GM12878 (cell line): ENCODE data around the gene NFATC1.

Experiments
- TF ChIP-seq, protein P1 (sequence below), 3 experiments: IDR thresholded peaks in 2 of 3; conservative IDR thresholded peaks in 1 of 3; 2 replicates each; pipeline ENCODE4 v1.5.1; 2011; ENCODE audit warnings: low read depth in 3 of 3, low read length in 3 of 3, mild to moderate bottlenecking in 3 of 3, control low read depth in 2 of 3, moderate library complexity in 2 of 3, inconsistent platforms in 1 of 3, mixed read lengths in 1 of 3; ENCODE audit not compliant: control insufficient read depth in 2 of 3, insufficient read depth in 1 of 3; ENCODE audit errors: extremely low read depth in 1 of 3
- TF ChIP-seq, protein P2 (sequence below): fragments of 450-650 bp; IDR thresholded peaks from 2 replicates; pipeline ENCODE4 v1.6.1; 2017; ENCODE audit warnings: antibody characterized with exemption, mild to moderate bottlenecking, moderate library complexity

DNA sequence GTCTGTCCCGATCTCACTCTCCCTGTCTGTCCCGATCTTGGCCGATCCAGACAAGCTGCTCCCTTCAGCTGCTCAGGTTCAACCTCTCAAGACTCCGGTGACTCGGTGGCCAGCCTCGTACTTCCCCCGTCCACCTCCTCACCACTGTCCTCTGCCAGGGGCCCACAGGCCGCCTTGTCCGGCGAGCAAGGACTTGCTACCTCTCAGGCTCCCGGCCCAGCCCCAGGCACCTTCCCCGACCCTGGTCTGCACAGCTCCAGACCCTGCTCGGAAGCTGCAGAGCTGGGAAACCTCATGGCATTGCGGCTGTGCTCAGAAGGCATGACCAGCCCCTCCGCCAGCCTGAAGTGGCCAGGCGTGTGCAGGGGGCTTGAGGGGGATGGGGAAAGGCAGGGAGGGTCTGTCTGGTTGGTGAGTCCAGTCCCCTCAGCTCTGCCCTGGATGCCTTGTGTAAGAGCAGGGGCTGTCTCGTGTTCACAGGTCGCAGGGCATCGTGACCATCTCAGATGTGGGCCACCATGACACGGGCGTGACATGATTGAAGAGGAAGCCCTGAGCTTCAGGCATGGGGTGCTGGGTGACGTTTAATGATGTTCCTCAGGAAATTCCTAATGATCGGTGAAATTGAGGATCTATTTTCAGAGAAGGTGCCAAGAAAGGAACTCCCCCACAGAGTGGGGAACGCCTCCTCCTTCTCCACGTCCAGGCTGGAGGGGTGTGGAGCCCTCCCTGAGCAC lies 162.6 kb downstream of the NFATC1 start:
- TF ChIP-seq, protein P1, sequence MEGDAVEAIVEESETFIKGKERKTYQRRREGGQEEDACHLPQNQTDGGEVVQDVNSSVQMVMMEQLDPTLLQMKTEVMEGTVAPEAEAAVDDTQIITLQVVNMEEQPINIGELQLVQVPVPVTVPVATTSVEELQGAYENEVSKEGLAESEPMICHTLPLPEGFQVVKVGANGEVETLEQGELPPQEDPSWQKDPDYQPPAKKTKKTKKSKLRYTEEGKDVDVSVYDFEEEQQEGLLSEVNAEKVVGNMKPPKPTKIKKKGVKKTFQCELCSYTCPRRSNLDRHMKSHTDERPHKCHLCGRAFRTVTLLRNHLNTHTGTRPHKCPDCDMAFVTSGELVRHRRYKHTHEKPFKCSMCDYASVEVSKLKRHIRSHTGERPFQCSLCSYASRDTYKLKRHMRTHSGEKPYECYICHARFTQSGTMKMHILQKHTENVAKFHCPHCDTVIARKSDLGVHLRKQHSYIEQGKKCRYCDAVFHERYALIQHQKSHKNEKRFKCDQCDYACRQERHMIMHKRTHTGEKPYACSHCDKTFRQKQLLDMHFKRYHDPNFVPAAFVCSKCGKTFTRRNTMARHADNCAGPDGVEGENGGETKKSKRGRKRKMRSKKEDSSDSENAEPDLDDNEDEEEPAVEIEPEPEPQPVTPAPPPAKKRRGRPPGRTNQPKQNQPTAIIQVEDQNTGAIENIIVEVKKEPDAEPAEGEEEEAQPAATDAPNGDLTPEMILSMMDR (IDR thresholded peaks at IDR 0.05 in 2 of 3, conservative IDR thresholded peaks at IDR 0.05 in 1 of 3; ENCODE audit: control insufficient read depth in 2 of 3, extremely low read depth in 1 of 3, insufficient read depth in 1 of 3, low read depth in 3 of 3, low read length in 3 of 3): no peak
- TF ChIP-seq, protein P2, sequence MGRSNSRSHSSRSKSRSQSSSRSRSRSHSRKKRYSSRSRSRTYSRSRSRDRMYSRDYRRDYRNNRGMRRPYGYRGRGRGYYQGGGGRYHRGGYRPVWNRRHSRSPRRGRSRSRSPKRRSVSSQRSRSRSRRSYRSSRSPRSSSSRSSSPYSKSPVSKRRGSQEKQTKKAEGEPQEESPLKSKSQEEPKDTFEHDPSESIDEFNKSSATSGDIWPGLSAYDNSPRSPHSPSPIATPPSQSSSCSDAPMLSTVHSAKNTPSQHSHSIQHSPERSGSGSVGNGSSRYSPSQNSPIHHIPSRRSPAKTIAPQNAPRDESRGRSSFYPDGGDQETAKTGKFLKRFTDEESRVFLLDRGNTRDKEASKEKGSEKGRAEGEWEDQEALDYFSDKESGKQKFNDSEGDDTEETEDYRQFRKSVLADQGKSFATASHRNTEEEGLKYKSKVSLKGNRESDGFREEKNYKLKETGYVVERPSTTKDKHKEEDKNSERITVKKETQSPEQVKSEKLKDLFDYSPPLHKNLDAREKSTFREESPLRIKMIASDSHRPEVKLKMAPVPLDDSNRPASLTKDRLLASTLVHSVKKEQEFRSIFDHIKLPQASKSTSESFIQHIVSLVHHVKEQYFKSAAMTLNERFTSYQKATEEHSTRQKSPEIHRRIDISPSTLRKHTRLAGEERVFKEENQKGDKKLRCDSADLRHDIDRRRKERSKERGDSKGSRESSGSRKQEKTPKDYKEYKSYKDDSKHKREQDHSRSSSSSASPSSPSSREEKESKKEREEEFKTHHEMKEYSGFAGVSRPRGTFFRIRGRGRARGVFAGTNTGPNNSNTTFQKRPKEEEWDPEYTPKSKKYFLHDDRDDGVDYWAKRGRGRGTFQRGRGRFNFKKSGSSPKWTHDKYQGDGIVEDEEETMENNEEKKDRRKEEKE: no peak
